Neural cell (in vitro differentiated cells): ENCODE data around the gene TFEB.

Experiments used
- EP300 ChIP-seq: fragments of 450-650 bp; conservative IDR thresholded peaks from 2 replicates; pipeline ENCODE4 v1.6.1; 2014; ENCODE audit warnings: antibody characterized with exemption, mild to moderate bottlenecking, moderate library complexity; ENCODE audit not compliant: poor library complexity, severe bottlenecking
- POLR2AphosphoS5 ChIP-seq: IDR thresholded peaks from 2 replicates; pipeline ENCODE4 v1.6.1; 2012
- TF ChIP-seq, protein P1 (sequence below): fragments of 450-650 bp; IDR thresholded peaks from 2 replicates; pipeline ENCODE4 v1.5.1; 2014; ENCODE audit warnings: antibody characterized with exemption, mild to moderate bottlenecking, moderate library complexity; ENCODE audit not compliant: poor library complexity, severe bottlenecking

DNA sequence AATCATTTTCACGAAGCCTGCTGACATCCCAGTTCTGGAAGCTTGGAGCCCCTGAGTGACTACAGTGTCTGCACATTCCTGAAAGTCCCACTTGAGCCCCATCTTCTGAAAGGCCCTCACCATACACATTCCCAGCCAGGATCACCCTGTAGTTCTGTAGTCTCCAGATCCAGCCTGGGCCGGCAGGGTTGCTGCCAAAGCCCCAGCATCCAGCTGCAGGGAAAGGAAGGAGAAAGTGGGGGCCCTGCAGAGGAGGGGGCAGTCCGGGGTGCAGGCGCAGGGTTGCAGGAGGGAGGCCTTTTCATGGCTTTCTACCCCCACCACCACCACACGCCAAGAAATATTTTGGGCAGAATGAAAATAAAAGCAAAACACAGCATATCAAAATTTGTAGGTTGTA lies 71.1 kb downstream of the TFEB start:
- TF ChIP-seq, protein P1, sequence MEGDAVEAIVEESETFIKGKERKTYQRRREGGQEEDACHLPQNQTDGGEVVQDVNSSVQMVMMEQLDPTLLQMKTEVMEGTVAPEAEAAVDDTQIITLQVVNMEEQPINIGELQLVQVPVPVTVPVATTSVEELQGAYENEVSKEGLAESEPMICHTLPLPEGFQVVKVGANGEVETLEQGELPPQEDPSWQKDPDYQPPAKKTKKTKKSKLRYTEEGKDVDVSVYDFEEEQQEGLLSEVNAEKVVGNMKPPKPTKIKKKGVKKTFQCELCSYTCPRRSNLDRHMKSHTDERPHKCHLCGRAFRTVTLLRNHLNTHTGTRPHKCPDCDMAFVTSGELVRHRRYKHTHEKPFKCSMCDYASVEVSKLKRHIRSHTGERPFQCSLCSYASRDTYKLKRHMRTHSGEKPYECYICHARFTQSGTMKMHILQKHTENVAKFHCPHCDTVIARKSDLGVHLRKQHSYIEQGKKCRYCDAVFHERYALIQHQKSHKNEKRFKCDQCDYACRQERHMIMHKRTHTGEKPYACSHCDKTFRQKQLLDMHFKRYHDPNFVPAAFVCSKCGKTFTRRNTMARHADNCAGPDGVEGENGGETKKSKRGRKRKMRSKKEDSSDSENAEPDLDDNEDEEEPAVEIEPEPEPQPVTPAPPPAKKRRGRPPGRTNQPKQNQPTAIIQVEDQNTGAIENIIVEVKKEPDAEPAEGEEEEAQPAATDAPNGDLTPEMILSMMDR: no peak
- TF ChIP-seq POLR2AphosphoS5 (no peak), EP300 (no peak)
